Esophagus muscularis mucosa (tissue), 4 donors: ENCODE measurements around the gene SPSB2. TPM values are rescaled to one million over a fixed set of nuclear protein-coding genes. Genes with fewer than 3 reads are reported as not detected.
"Not testable (repeated sequence)": the region's sequence is repeated elsewhere in the genome, so short reads cannot be mapped to it uniquely, and the experiment has no call there.

Experiments
- DNase-seq: peaks from one replicate; pipeline ENCODE4 v3.0.0-alpha.2; 2017; ENCODE audit errors: extremely low spot score
- H3K27ac ChIP-seq, 4 donors: fragments of 200-600 bp; sonication (generic); replicated peaks in 1 of 4; 1 replicate in 3 of 4; 2 replicates in 1 of 4; pipeline ENCODE4 v1.5.1; 2016 to 2019; ENCODE audit warnings: mild to moderate bottlenecking in 1 of 4
- H3K27me3 ChIP-seq, 4 donors: fragments of 200-600 bp; sonication (generic); one replicate each; pipeline versions ENCODE4 v1.5.1 to v1.6.0; 2016 to 2019
- H3K36me3 ChIP-seq, 4 donors: fragments of 200-600 bp; sonication (generic); one replicate each; pipeline ENCODE4 v1.5.1; 2016 to 2019
- H3K4me1 ChIP-seq, 4 donors: fragments of 200-600 bp; sonication (generic); one replicate each; pipeline ENCODE4 v1.5.1; 2016 to 2019
- H3K4me3 ChIP-seq, 4 donors: fragments of 200-600 bp; sonication (generic); 1 replicate in 2 of 4; 2 replicates in 2 of 4; pipeline ENCODE4 v1.5.1; 2016 to 2019; ENCODE audit warnings: mild to moderate bottlenecking in 4 of 4, moderate library complexity in 1 of 4
- H3K9me3 ChIP-seq, 4 donors: fragments of 200-600 bp; sonication (generic); 1 replicate in 3 of 4; 2 replicates in 1 of 4; pipeline ENCODE4 v1.5.1; 2016 to 2019
- EP300 ChIP-seq: sonication (generic); formaldehyde crosslinking; IDR thresholded peaks from one replicate; pipeline ENCODE4 v1.6.1; 2017; ENCODE audit warnings: antibody characterized with exemption
- POLR2A ChIP-seq: fragments of 450-650 bp; IDR thresholded peaks from one replicate; pipeline ENCODE4 v1.6.1; 2017; ENCODE audit warnings: antibody characterized with exemption, moderate library complexity, mild to moderate bottlenecking, low read depth
- POLR2AphosphoS5 ChIP-seq, 2 donors: sonication (generic); formaldehyde crosslinking; IDR thresholded peaks; one replicate each; pipeline ENCODE4 v1.6.1; 2017; ENCODE audit warnings: antibody characterized with exemption in 2 of 2
- WGBS: methylation state at CpG from one replicate; pipeline ENCODE4 v1.1.5; 2018; 5-methylcytosine and 5-hydroxymethylcytosine counted together
- intact Hi-C: fragments of 100-400 bp; cut with DNase I; formaldehyde crosslinking; loops from one replicate; pipeline ENCODE4 v1.15.1; 2023
- total RNA-seq, 4 donors: library from RNA; depleted of rRNA; stranded (reverse); fragments of >200 nt; gene quantifications; one replicate each; pipeline versions ENCODE4 v1.1.0 to v1.2.1, GENCODE V29; 2016
- TF ChIP-seq, protein P1 (sequence below), 3 experiments: fragments of 200-600 bp in 2 of 3; fragments of 450-650 bp in 1 of 3; sonication (generic) in 2 of 3; IDR thresholded peaks; one replicate each; pipeline ENCODE4 v1.5.1; 2017 to 2019; ENCODE audit warnings: antibody characterized with exemption in 3 of 3, mild to moderate bottlenecking in 2 of 3, moderate library complexity in 1 of 3

Gene SPSB2
- total RNA-seq, 4 donors from 2014 or later: 4.2 to 10.8 (median 8.5) TPM

DNA sequence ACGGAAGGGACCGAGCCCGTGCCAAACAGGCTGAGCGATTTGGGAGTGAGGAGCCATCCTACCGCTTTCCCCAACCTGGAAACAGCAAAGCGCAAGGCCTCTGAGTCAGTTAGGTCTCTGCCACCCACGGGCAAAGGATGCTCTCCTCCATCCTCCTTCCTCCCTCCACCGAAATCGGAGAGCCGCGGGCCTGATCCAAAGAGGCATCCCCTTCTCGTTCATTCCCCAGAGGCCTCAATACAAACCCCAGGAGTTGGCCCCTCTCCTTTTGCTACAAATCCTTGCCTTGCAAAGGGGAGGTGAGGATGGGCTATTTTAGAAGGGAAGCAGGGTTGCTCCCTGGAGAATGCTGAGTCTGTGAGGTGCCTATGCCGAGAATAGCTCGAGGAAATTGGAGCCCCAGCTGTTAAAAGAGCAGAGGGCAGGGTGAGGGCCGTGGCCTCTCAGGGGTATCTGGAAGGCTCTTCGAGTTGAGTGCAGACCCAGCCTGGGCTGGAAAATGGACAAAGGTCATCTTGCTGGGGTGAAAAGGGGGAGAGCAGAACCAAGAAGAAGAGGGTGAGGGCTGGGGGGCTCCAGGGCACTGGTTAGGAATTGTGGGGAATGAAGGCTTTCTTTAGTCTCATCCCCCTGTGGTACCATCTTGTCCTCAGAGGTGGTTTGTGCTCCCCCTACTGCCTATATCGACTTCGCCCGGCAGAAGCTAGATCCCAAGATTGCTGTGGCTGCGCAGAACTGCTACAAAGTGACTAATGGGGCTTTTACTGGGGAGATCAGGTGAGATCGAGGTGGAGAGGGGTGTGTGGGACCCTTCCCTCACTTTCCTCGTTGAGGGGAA lies 4.7 kb downstream of the SPSB2 start:
- Histone ChIP-seq H3K27ac (peak overlapping the region; percentile 98 to 99 (median 98)), H3K4me1 (peaks cover 41 to 59% (median 51%) of the 10 kb centered on the region in 4 donors), H3K27me3 (no peaks in the 10 kb centered on the region), H3K4me3 (peak overlapping the region; percentile 80 to 97 (median 86)), H3K9me3 (no peaks in the 10 kb centered on the region), H3K36me3 (peaks cover 21 to 53% (median 51%) of the 10 kb centered on the region in 4 donors)
- intact Hi-C loops: no loop called here
- TF ChIP-seq, protein P1, sequence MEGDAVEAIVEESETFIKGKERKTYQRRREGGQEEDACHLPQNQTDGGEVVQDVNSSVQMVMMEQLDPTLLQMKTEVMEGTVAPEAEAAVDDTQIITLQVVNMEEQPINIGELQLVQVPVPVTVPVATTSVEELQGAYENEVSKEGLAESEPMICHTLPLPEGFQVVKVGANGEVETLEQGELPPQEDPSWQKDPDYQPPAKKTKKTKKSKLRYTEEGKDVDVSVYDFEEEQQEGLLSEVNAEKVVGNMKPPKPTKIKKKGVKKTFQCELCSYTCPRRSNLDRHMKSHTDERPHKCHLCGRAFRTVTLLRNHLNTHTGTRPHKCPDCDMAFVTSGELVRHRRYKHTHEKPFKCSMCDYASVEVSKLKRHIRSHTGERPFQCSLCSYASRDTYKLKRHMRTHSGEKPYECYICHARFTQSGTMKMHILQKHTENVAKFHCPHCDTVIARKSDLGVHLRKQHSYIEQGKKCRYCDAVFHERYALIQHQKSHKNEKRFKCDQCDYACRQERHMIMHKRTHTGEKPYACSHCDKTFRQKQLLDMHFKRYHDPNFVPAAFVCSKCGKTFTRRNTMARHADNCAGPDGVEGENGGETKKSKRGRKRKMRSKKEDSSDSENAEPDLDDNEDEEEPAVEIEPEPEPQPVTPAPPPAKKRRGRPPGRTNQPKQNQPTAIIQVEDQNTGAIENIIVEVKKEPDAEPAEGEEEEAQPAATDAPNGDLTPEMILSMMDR (IDR thresholded peaks at IDR 0.05): no peak
- TF ChIP-seq POLR2AphosphoS5 (IDR thresholded peaks at IDR 0.05) (no peak), POLR2A (no peak), EP300 (no peak)
- 6% methylated on average over 22 of the region's 22 CpGs for WGBS
- DNase-seq: no peak

DNA sequence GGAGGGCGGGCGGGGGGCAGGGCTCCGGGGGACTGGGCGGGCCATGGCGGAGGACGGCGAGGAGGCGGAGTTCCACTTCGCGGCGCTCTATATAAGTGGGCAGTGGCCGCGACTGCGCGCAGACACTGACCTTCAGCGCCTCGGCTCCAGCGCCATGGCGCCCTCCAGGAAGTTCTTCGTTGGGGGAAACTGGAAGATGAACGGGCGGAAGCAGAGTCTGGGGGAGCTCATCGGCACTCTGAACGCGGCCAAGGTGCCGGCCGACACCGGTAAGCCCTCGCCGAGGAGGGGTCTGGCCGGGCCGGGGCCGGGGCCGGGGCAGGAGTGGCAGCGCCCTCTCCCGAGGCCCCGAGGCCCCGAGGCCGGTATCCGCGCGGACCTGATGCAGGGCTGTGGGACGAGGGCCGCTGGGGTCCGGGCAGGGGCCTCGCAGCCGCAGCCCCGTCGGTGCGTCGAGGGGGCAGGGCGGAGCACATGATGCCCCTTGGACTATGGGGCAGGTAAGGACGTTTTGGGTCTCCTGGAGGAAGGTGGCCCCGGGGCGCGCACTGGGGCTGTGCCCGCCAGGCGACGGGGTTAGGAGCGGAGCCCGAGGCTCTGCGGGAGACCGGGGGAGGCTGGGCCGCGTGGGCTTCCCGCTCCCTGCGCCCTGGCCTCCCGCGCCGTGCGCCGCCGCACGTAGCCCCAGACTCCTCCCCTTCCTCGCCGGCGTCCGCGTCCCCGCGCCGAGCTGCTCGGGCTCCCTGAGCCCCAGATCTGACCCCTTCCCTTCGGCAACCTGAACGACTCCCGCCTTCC lies 5.5 kb downstream of the SPSB2 start, which contains the start of gene TPI1:
TPI1 (plus strand) TSS at position 119 of the 798 bp plus-strand sequence; CDS start at position 155, 36 bp downstream.
- no peaks in the 10 kb centered on the region for H3K9me3 ChIP-seq
- TF ChIP-seq POLR2A (peak; percentile 96), EP300 (no peak), POLR2AphosphoS5 (IDR thresholded peaks at IDR 0.05) (peak; percentile 94 to 99)
- peak within 1 kb of the TSS; percentile 98 to 99 (median 98) for H3K27ac ChIP-seq
- H3K4me3 ChIP-seq: peak within 1 kb of the TSS; percentile 80 to 97 (median 86)
- 0% methylated on average over 16 of the region's 86 CpGs for WGBS
- H3K27me3 ChIP-seq: no peaks in the 10 kb centered on the region
- peak; percentile 98 for DNase-seq
- peaks cover 41 to 56% (median 51%) of the 10 kb centered on the region in 4 donors for H3K4me1 ChIP-seq
- intact Hi-C loops: no loop called here
- peaks cover 21 to 62% (median 58%) of the 10 kb centered on the region in 4 donors for H3K36me3 ChIP-seq

DNA sequence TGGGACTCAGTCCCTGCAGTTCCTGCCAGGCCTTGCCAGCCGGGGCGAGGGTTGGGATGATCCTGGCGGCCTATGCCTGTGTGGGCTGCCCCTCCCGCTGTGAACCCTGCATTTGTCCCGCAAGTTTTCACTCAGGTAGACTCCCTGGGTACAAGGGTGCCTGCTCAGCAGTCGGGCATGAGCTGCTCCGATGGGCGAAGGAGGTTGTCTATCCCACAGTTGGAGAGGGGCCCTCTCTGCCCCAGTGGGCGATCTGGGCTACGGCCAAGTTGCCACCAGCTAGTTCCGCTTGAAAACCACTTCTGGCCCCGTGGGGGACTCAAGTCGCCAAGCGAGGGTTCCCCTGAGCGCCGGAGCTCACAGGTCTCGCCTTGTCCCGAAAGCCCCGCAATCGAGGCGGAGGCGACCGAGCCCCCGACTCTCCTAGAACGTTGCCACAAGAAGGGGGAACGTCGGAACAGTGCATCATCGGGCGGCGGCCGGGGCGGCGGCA lies 6.1 kb downstream of the SPSB2 start:
- Histone ChIP-seq H3K9me3 (no peaks in the 10 kb centered on the region), H3K27ac (peak overlapping the region; percentile 98 to 99 (median 98)), H3K27me3 (no peaks in the 10 kb centered on the region), H3K36me3 (peaks cover 25 to 68% (median 65%) of the 10 kb centered on the region in 4 donors), H3K4me3 (peak overlapping the region; percentile 80 to 97 (median 86)), H3K4me1 (peaks cover 38 to 49% (median 47%) of the 10 kb centered on the region in 4 donors)
- peak; percentile 94 for DNase-seq
- intact Hi-C loops: no loop called here
- TF ChIP-seq, protein P1 (IDR thresholded peaks at IDR 0.05): no peak
- no peak for TF ChIP-seq POLR2AphosphoS5 (IDR thresholded peaks at IDR 0.05)
- no peak for TF ChIP-seq POLR2A
- no peak for TF ChIP-seq EP300
- WGBS: 1% methylated on average over 15 of the region's 33 CpGs

GRCh38 chr12:6866163-6866919 lies 6.8 kb downstream of the SPSB2 start:
- intact Hi-C loops: no loop called here
- WGBS: 80% methylated on average over 18 of the region's 19 CpGs
- H3K4me1 ChIP-seq: peaks cover 32 to 43% (median 41%) of the 10 kb centered on the region in 4 donors
- TF ChIP-seq POLR2A (no peak), POLR2AphosphoS5 (IDR thresholded peaks at IDR 0.05) (no peak), EP300 (no peak)
- TF ChIP-seq, protein P1 (IDR thresholded peaks at IDR 0.05): no peak
- no peak for DNase-seq
- H3K27me3 ChIP-seq: no peaks in the 10 kb centered on the region
- H3K27ac ChIP-seq: peak overlapping the region; percentile 98 to 99 (median 98)
- peak overlapping the region; percentile 80 to 97 (median 86) for H3K4me3 ChIP-seq
- peaks cover 31 to 72% (median 68%) of the 10 kb centered on the region in 4 donors for H3K36me3 ChIP-seq
- H3K9me3 ChIP-seq: no peaks in the 10 kb centered on the region

DNA sequence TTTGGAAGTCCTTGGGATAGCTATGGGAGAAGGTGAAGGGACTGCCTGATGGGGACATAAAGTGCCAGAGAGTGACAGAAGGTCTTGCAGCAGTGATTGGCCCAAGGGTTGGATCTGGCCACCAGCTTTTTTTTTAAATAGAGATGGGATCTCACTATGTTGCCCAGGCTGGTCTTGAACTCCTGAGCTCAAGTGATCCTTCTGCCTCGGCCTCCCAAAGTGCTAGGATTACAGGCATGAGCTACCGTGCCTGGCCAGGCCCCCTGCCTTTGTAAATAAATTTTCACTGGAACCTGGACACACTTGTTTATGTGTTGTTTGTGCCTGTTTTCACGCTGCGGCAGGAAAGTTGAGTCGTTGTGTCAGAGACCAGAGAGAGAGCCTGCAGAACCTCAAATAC lies 7.8 kb downstream of the SPSB2 start:
- intact Hi-C loops, H3K4me3 ChIP-seq, H3K27me3 ChIP-seq, H3K27ac ChIP-seq, DNase-seq, H3K9me3 ChIP-seq: not testable (repeated sequence)
- WGBS: 96% methylated on average over 5 of the region's 5 CpGs
- H3K36me3 ChIP-seq: peaks cover 36 to 72% (median 68%) of the 10 kb centered on the region in 4 donors
- peaks cover 25 to 33% (median 32%) of the 10 kb centered on the region in 4 donors for H3K4me1 ChIP-seq
